Stomach (tissue), 4 donors: ENCODE data around the gene GREB1.

Experiments
- CTCF ChIP-seq, 7 experiments: fragments of 450-650 bp in 4 of 7; fragments of 200-600 bp in 3 of 7; sonication (generic) in 3 of 7; IDR thresholded peaks; one replicate each; pipeline ENCODE4 v1.5.1; 2016 to 2019; ENCODE audit warnings: antibody characterized with exemption in 7 of 7, control low read depth in 2 of 7, mild to moderate bottlenecking in 1 of 7
- POLR2A ChIP-seq, 4 donors: fragments of 450-650 bp; IDR thresholded peaks; one replicate each; pipeline ENCODE4 v1.6.1; 2016; ENCODE audit warnings: antibody characterized with exemption in 4 of 4, control low read depth in 2 of 4, mild to moderate bottlenecking in 1 of 4, moderate library complexity in 1 of 4

- TF ChIP-seq CTCF (IDR thresholded peaks at IDR 0.05): no peak
- no peak for TF ChIP-seq POLR2A (IDR thresholded peaks at IDR 0.05)
These were observed 37.3 kb downstream of the GREB1 start for GRCh38 chr2:11571170-11571569.
